Gastroesophageal sphincter (tissue), 3 donors: ENCODE measurements around the gene ZNHIT3.

Source experiments
- CTCF ChIP-seq, 4 experiments: fragments of 200-600 bp in 2 of 4; fragments of 450-650 bp in 2 of 4; sonication (generic) in 1 of 4; IDR thresholded peaks; one replicate each; pipeline ENCODE4 v1.5.1; 2017 to 2019; ENCODE audit warnings: antibody characterized with exemption in 4 of 4, mild to moderate bottlenecking in 2 of 4, moderate library complexity in 2 of 4
- POLR2A ChIP-seq, 2 donors: fragments of 450-650 bp; IDR thresholded peaks; one replicate each; pipeline ENCODE4 v1.6.1; 2017; ENCODE audit warnings: antibody characterized with exemption in 2 of 2, mild to moderate bottlenecking in 2 of 2, moderate library complexity in 1 of 2
- POLR2AphosphoS5 ChIP-seq: sonication (generic); formaldehyde crosslinking; IDR thresholded peaks from one replicate; pipeline ENCODE4 v1.6.1; 2017; ENCODE audit warnings: antibody characterized with exemption

- TF ChIP-seq POLR2A (IDR thresholded peaks at IDR 0.05) (no peak), CTCF (IDR thresholded peaks at IDR 0.05) (no peak), POLR2AphosphoS5 (no peak)
Observed at GRCh38 chr17:36523113-36523512, 36.6 kb downstream of the ZNHIT3 start.
